ENCODE measurements around the gene TGFBRAP1.
A peak's percentile ranks its signal among the peaks of the same experiment; 100 is the strongest.

TGFBRAP1 gene

GRCh38 chr2:105329561-105330495, at the start of gene TGFBRAP1:
Gene TGFBRAP1 (minus strand): TSS chr2:105329735. CDS start chr2:105308301, 21,434 bp downstream.
- DNase-seq (ENCODE audit: low spot score), result peak; percentile 67

- DNase-seq (ENCODE audit: low spot score), result no peak
These were observed 49.4 kb upstream of the TGFBRAP1 start for GRCh38 chr2:105378921-105379383.

GRCh38 chr2:105378276-105378840, 48.8 kb upstream of the TGFBRAP1 start:
- DNase-seq (ENCODE audit: low spot score), result peak; percentile 42

GRCh38 chr2:105377871-105378270, 48.3 kb upstream of the TGFBRAP1 start:
- no peak for DNase-seq (ENCODE audit: low spot score)

GRCh38 chr2:105376789-105377240, 47.3 kb upstream of the TGFBRAP1 start:
- peak; percentile 48 for DNase-seq (ENCODE audit: low spot score)

- DNase-seq (ENCODE audit: low spot score), result no peak
These were observed 46.5 kb upstream of the TGFBRAP1 start for GRCh38 chr2:105376010-105376409.

GRCh38 chr2:105375001-105375561, 45.5 kb upstream of the TGFBRAP1 start:
- no peak for DNase-seq (ENCODE audit: low spot score)

GRCh38 chr2:105373895-105374401, 44.4 kb upstream of the TGFBRAP1 start:
- no peak for DNase-seq (ENCODE audit: low spot score)

GRCh38 chr2:105373344-105373781, 43.8 kb upstream of the TGFBRAP1 start:
- no peak for DNase-seq (ENCODE audit: low spot score)

- no peak for DNase-seq (ENCODE audit: low spot score)
These were observed 42.3 kb upstream of the TGFBRAP1 start for GRCh38 chr2:105371810-105372209.

GRCh38 chr2:105371156-105371555, 41.6 kb upstream of the TGFBRAP1 start:
- DNase-seq (ENCODE audit: low spot score), result no peak

- DNase-seq (ENCODE audit: low spot score), result peak; percentile 86
These were observed 40.5 kb upstream of the TGFBRAP1 start for GRCh38 chr2:105369777-105370690.

GRCh38 chr2:105368759-105369408, 39.3 kb upstream of the TGFBRAP1 start:
- DNase-seq (ENCODE audit: low spot score), result no peak

- no peak for DNase-seq (ENCODE audit: low spot score)
These were observed 35.7 kb upstream of the TGFBRAP1 start for GRCh38 chr2:105365206-105365605.

- DNase-seq (ENCODE audit: low spot score), result no peak
These were observed 35.1 kb upstream of the TGFBRAP1 start for GRCh38 chr2:105364436-105365139.

- no peak for DNase-seq (ENCODE audit: low spot score)
These were observed 33.5 kb upstream of the TGFBRAP1 start for GRCh38 chr2:105362862-105363591.

- no peak for DNase-seq (ENCODE audit: low spot score)
These were observed 31.8 kb upstream of the TGFBRAP1 start for GRCh38 chr2:105361102-105361889.

GRCh38 chr2:105358593-105358992, 29.1 kb upstream of the TGFBRAP1 start:
- DNase-seq (ENCODE audit: low spot score), result no peak

GRCh38 chr2:105357122-105357521, 27.6 kb upstream of the TGFBRAP1 start:
- no peak for DNase-seq (ENCODE audit: low spot score)
